Prostate gland (tissue), 2 donors: Measurements from ENCODE around the gene RSBN1L. TPM values are rescaled to one million over a fixed set of nuclear protein-coding genes. Genes with fewer than 3 reads are reported as not detected.

Source experiments
- DNase-seq: peaks from one replicate; pipeline ENCODE4 v3.0.0-alpha.2; 2019; ENCODE audit warnings: low spot score
- H3K27ac ChIP-seq, 2 donors: fragments of 200-600 bp; sonication (generic); 2 replicates each; pipeline ENCODE4 v1.5.1; 2017 to 2019
- H3K27me3 ChIP-seq: fragments of 200-600 bp; sonication (generic); replicated peaks from 2 replicates; pipeline ENCODE4 v1.5.1; 2019; ENCODE audit not compliant: insufficient read depth
- H3K36me3 ChIP-seq, 2 donors: fragments of 200-600 bp; sonication (generic); 1 replicate in 1 of 2; 2 replicates in 1 of 2; pipeline versions ENCODE4 v1.5.1 to v1.8.1; 2017 to 2019
- H3K4me1 ChIP-seq: fragments of 200-600 bp; sonication (generic); replicated peaks from 2 replicates; pipeline ENCODE4 v1.5.1; 2019
- H3K4me3 ChIP-seq, 2 donors: fragments of 200-600 bp; sonication (generic); 2 replicates each; pipeline ENCODE4 v1.5.1; 2017 to 2019
- H3K9me3 ChIP-seq: fragments of 200-600 bp; sonication (generic); 2 replicates; pipeline ENCODE4 v1.5.1; 2017
- POLR2A ChIP-seq: fragments of 450-650 bp; IDR thresholded peaks from one replicate; pipeline ENCODE4 v1.6.1; 2016; ENCODE audit warnings: antibody characterized with exemption, mild to moderate bottlenecking
- POLR2AphosphoS5 ChIP-seq: sonication (generic); formaldehyde crosslinking; IDR thresholded peaks from one replicate; pipeline ENCODE4 v1.6.1; 2017; ENCODE audit warnings: antibody characterized with exemption
- WGBS: methylation state at CpG from one replicate; pipeline ENCODE4 v1.1.5; 2018; 5-methylcytosine and 5-hydroxymethylcytosine counted together
- intact Hi-C: fragments of 100-400 bp; cut with DNase I; formaldehyde crosslinking; loops from one replicate; pipeline ENCODE4 v1.14.2; 2022
- total RNA-seq, 2 donors: library from RNA; depleted of rRNA; stranded (reverse); fragments of >200 nt; gene quantifications; one replicate each; pipeline ENCODE4 v1.1.0, GENCODE V29; 2016
- TF ChIP-seq, protein P1 (sequence below), 4 experiments: fragments of 200-600 bp in 2 of 4; fragments of 450-650 bp in 2 of 4; sonication (generic) in 2 of 4; IDR thresholded peaks; 1 replicate in 3 of 4; 2 replicates in 1 of 4; pipeline ENCODE4 v1.5.1; 2016 to 2019; ENCODE audit warnings: antibody characterized with exemption in 4 of 4, mild to moderate bottlenecking in 2 of 4, moderate library complexity in 2 of 4

The RSBN1L gene
- total RNA-seq, 2 donors from 2014 or later, result 19.4 to 20.7 TPM

DNA sequence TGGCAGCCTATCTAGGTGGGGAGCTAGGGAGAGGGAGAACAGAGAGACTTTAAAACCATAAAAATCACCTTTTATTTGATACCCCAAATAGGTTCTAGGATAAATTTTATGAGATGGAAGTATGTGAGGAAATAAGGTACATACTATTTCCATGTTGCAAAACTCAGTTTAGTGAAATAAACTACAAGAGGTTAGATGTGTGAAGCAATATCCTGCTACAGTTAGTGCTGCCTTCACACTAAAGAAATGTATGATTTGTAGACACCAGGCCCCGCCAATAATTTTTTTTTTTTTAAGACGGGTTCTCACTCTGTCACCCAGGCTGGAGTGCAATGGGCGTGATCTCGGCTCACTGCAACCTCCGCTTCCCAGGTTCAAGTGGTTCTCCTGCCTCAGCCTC, 34.4 kb upstream of the RSBN1L start:
- no peak overlapping the region for H3K27ac ChIP-seq
- 93% methylated on average over 5 of the region's 5 CpGs for WGBS
- no peaks in the 10 kb centered on the region for H3K9me3 ChIP-seq
- no peak for DNase-seq
- H3K4me3 ChIP-seq, result no peak overlapping the region
- no peaks in the 10 kb centered on the region for H3K27me3 ChIP-seq
- H3K4me1 ChIP-seq, result no peaks in the 10 kb centered on the region
- no peak for TF ChIP-seq POLR2A
- TF ChIP-seq, protein P1, sequence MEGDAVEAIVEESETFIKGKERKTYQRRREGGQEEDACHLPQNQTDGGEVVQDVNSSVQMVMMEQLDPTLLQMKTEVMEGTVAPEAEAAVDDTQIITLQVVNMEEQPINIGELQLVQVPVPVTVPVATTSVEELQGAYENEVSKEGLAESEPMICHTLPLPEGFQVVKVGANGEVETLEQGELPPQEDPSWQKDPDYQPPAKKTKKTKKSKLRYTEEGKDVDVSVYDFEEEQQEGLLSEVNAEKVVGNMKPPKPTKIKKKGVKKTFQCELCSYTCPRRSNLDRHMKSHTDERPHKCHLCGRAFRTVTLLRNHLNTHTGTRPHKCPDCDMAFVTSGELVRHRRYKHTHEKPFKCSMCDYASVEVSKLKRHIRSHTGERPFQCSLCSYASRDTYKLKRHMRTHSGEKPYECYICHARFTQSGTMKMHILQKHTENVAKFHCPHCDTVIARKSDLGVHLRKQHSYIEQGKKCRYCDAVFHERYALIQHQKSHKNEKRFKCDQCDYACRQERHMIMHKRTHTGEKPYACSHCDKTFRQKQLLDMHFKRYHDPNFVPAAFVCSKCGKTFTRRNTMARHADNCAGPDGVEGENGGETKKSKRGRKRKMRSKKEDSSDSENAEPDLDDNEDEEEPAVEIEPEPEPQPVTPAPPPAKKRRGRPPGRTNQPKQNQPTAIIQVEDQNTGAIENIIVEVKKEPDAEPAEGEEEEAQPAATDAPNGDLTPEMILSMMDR (IDR thresholded peaks at IDR 0.05), result no peak
- intact Hi-C loops, result no loop called here
- no peaks in the 10 kb centered on the region for H3K36me3 ChIP-seq

DNA sequence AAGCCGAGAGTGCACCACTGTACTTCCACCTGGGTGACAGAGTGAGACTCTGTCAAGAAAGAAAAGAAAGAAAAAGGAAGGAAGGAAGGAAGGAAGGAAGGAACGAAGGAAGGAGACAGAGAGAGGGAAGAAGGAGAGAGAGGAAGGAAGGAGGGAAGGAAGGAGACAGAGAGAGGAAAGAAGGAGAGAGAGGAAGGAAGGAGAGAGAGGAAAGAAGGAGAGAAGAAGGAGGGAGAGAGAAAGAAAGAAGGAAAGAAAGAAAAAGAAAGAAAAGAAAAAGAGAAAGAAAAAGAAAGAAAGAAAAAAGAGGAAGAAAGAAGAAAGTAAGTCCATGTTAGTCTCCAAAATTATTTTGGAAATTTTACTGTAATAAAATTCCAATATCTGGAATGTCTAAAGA, 33.4 kb upstream of the RSBN1L start:
- Histone ChIP-seq H3K36me3 (no peaks in the 10 kb centered on the region), H3K4me1 (peaks cover 3% of the 10 kb centered on the region), H3K9me3 (no peaks in the 10 kb centered on the region), H3K27ac (no peak overlapping the region), H3K27me3 (no peaks in the 10 kb centered on the region), H3K4me3 (no peak overlapping the region)
- intact Hi-C loops, result no loop called here
- WGBS, result 100% methylated on average over 2 of the region's 2 CpGs
- DNase-seq, result no peak
- TF ChIP-seq, protein P1 (IDR thresholded peaks at IDR 0.05), result no peak
- TF ChIP-seq POLR2A (no peak), POLR2AphosphoS5 (no peak)

DNA sequence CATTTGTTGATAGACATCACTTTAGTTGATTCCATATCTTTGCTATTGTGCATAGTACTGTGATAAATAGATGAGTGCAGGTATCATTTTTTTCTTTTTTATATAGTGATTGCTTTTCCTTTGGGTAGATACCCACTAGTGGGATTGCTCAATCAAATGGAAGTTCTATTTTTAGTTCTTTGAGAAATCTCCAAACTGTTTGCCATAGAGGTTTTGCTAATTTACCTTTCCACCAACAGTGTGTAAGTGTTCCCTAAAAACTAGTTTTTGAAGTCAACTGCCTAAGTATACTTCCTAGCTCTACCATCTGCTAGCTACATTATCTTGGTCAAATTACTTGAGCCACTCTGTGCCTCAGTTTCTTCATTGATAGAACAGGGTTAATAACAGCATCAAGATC, 31.5 kb upstream of the RSBN1L start:
- no peaks in the 10 kb centered on the region for H3K9me3 ChIP-seq
- intact Hi-C loops, result no loop called here
- H3K27me3 ChIP-seq, result no peaks in the 10 kb centered on the region
- H3K4me3 ChIP-seq, result no peak overlapping the region
- DNase-seq, result no peak
- H3K4me1 ChIP-seq, result peaks cover 5% of the 10 kb centered on the region
- no peak overlapping the region for H3K27ac ChIP-seq
- no peaks in the 10 kb centered on the region for H3K36me3 ChIP-seq
- TF ChIP-seq, protein P1 (IDR thresholded peaks at IDR 0.05), result no peak
- TF ChIP-seq POLR2AphosphoS5, result no peak
- no peak for TF ChIP-seq POLR2A

DNA sequence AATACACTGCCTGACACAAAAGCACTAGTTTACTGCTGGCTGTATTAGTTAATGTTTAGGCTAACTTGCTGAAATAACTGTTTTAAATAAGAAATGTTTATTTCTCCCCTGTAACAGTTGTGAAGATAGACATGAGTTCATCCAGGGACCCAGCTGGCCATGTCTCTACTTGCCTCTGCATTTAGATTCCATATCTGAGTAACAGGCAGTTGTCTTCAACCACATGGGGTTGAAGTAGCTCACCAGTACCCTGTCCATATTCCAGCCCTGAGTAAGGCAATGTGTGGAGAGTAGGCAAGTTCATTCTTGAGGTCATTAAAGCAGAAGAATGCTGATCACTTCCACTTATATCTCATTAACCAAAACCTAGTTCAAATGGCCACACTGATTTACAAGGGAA, 31.1 kb upstream of the RSBN1L start:
- no peak overlapping the region for H3K27ac ChIP-seq
- H3K36me3 ChIP-seq, result no peaks in the 10 kb centered on the region
- TF ChIP-seq POLR2A (no peak), POLR2AphosphoS5 (no peak)
- TF ChIP-seq, protein P1 (IDR thresholded peaks at IDR 0.05), result no peak
- no peaks in the 10 kb centered on the region for H3K9me3 ChIP-seq
- intact Hi-C loops, result no loop called here
- H3K4me3 ChIP-seq, result no peak overlapping the region
- H3K27me3 ChIP-seq, result no peaks in the 10 kb centered on the region
- H3K4me1 ChIP-seq, result peaks cover 5% of the 10 kb centered on the region
- DNase-seq, result no peak

DNA sequence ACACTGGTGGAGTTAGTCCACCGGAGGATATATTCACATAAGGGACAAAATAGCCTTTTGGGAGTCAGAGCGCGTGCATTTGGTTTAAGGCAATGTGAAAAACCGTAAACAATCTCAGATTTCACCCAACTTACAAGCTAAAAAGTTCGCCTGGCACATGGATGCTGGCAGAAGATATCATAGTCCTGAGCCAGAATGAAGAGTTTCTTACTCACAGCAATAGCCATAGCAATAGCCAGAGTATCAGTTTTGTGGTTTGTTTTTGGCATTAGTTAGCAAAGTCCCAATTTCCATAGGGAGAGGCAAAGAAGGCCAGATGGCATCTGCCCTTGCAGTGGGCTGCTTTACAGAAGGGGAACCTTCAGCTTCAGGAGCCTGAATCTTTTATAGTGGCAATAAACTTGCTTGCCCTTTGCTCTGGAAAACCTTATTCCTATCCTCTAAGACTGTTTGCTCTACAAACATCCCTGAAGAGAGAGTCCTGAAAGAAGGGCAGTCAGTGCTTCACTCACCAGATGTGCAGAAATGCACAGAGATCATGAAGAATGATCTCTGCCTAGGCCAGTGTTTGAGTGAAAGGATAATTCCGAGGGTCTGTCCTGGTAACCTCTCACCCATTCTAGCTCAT, 28.7 kb upstream of the RSBN1L start:
- no peaks in the 10 kb centered on the region for H3K9me3 ChIP-seq
- H3K4me1 ChIP-seq, result peaks cover 5% of the 10 kb centered on the region
- intact Hi-C loops, result no loop called here
- DNase-seq, result no peak
- TF ChIP-seq, protein P1 (IDR thresholded peaks at IDR 0.05), result no peak
- peak; percentile 12 for TF ChIP-seq POLR2AphosphoS5
- TF ChIP-seq POLR2A, result no peak
- no peak overlapping the region for H3K4me3 ChIP-seq
- WGBS, result 42% methylated on average over 6 of the region's 6 CpGs
- H3K27ac ChIP-seq, result peak overlapping the region in 1 of 2 donors; percentile 23
- H3K36me3 ChIP-seq, result no peaks in the 10 kb centered on the region
- no peaks in the 10 kb centered on the region for H3K27me3 ChIP-seq
